Skin of body (tissue), 2 donors: ENCODE results near the gene MDP1. TPM values are rescaled to one million over a fixed set of nuclear protein-coding genes. Genes with fewer than 3 reads are reported as not detected.

Experiments
- small RNA-seq: library from RNA; depleted of rRNA; stranded (forward); fragments of <200 nt; gene quantifications from one replicate; pipeline ENCODE3, GENCODE V24; 2014; ENCODE audit warnings: low replicate concordance
- total RNA-seq: library from RNA; depleted of rRNA; stranded (reverse); fragments of >200 nt; gene quantifications from one replicate; pipeline ENCODE4 v1.2.3, GENCODE V29; 2014

The MDP1 gene
- total RNA-seq, 1 donor from 2014 or later, result 9.5 TPM

Small RNA genes within 50 kb of the gene (small RNA-seq; reads per million reads assigned to genes)
- gene AL136295.4 (not detected), gene CHMP4A (not detected), gene IPO4 (not detected), gene IRF9 (not detected), gene MDP1 (not detected)

Other genes with a start within 250 kb of the MDP1 start
- gene DHRS4L2, start 227.1 kb downstream of the MDP1 start, total RNA-seq, result 8.7 TPM
- gene CARMIL3, start 164.1 kb downstream of the MDP1 start, total RNA-seq, result 0.69 TPM
- 0.20 TPM for gene CPNE6, start 144.5 kb downstream of the MDP1 start, total RNA-seq
- gene PCK2, start 121.8 kb downstream of the MDP1 start, total RNA-seq, result 7.2 TPM
- 45.2 TPM for gene DCAF11, start 101.3 kb downstream of the MDP1 start, total RNA-seq
- gene NRL, start 101.1 kb downstream of the MDP1 start, total RNA-seq, result 0.69 TPM
- gene FITM1, start 85.4 kb downstream of the MDP1 start, total RNA-seq, result 13.0 TPM
- gene PSME1, start 79.9 kb downstream of the MDP1 start, total RNA-seq, result 59.7 TPM
- gene EMC9, start 74.5 kb downstream of the MDP1 start, total RNA-seq, result 6.8 TPM
- gene PSME2, start 69.5 kb downstream of the MDP1 start, total RNA-seq, result 62.5 TPM
- 24.2 TPM for gene RNF31, start 68.6 kb downstream of the MDP1 start, total RNA-seq
- gene IRF9, start 54.8 kb downstream of the MDP1 start, total RNA-seq, result 43.4 TPM
- 3.6 TPM for gene REC8, start 44.0 kb downstream of the MDP1 start, total RNA-seq
- 22.8 TPM for gene IPO4, start 27.2 kb downstream of the MDP1 start, total RNA-seq
- gene TM9SF1, start 20.6 kb downstream of the MDP1 start, total RNA-seq, result 22.4 TPM
- not detected for gene TSSK4, start 10.4 kb downstream of the MDP1 start, total RNA-seq
- 30.1 TPM for gene CHMP4A, start 2.6 kb downstream of the MDP1 start, total RNA-seq
- gene NEDD8, start 16.3 kb upstream of the MDP1 start, total RNA-seq, result 73.5 TPM
- gene GMPR2, start 16.9 kb upstream of the MDP1 start, total RNA-seq, result 39.9 TPM
- 36.2 TPM for gene TINF2, start 26.6 kb upstream of the MDP1 start, total RNA-seq
- 26.1 TPM for gene TGM1, start 47.1 kb upstream of the MDP1 start, total RNA-seq
- 13.2 TPM for gene RABGGTA, start 55.5 kb upstream of the MDP1 start, total RNA-seq
- 17.9 TPM for gene DHRS1, start 83.7 kb upstream of the MDP1 start, total RNA-seq
- gene NOP9, start 83.8 kb upstream of the MDP1 start, total RNA-seq, result 14.8 TPM
- gene CIDEB, start 91.9 kb upstream of the MDP1 start, total RNA-seq, result 7.9 TPM
- gene LTB4R2, start 94.1 kb upstream of the MDP1 start, total RNA-seq, result 13.9 TPM
- gene LTB4R, start 95.4 kb upstream of the MDP1 start, total RNA-seq, result 8.6 TPM
- gene ADCY4, start 119.0 kb upstream of the MDP1 start, total RNA-seq, result 9.6 TPM
- 5.6 TPM for gene RIPK3, start 123.9 kb upstream of the MDP1 start, total RNA-seq
- gene NFATC4, start 152.1 kb upstream of the MDP1 start, total RNA-seq, result 33.7 TPM
- gene NYNRIN, start 182.9 kb upstream of the MDP1 start, total RNA-seq, result 33.0 TPM
- 1.8 TPM for gene CBLN3, start 213.6 kb upstream of the MDP1 start, total RNA-seq
- gene KHNYN, start 213.9 kb upstream of the MDP1 start, total RNA-seq, result 38.8 TPM
- 13.5 TPM for gene SDR39U1, start 226.7 kb upstream of the MDP1 start, total RNA-seq